Activated CD4-positive, alpha-beta T cell treated with anti-CD3 and anti-CD28 coated beads, Interleukin-2, amount 50 U/mL, for 16 hours (primary cell): ENCODE data around the gene ADAMTSL1.

Experiments used
- DNase-seq: peaks from one replicate; pipeline ENCODE4 v3.0.0-alpha.2; 2020

Gene ADAMTSL1

DNA sequence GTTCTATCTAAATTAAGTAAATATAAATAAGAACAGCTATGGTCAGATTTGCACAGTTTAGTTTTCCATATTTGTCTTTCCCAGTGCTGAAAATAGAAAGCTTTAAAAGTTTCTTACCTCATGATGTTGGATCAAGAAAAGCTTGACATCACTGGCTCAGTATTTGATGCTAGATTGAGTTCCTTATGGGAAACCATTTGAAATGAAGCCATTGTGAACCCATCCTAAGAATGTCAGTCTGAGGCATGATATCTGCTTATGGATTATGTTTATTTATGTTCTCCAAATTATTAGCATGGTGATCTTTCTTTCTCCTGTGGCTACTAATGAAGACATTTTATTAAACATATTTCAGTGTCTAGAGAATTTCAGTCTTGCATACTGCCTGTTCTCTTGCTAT is 143.0 kb downstream of the ADAMTSL1 start:
- no peak for DNase-seq

DNA sequence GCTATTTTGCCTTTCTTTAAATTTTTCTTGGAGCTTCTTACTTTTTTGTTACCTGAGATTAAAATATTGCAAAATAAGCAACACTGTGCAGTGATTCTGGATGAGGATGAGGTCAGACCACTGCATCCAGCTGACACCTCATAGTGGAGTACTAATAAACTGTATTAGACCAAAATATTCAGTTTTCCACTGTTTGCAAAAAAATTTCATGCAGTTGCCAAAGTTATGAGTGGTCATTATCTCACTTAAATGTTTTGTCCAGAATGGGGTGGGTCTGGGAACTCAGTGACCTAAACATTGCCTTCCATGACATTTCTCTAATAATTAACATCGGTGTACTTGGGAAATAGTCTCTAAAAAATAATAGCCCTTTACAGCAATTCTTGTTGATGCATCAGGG is 143.8 kb downstream of the ADAMTSL1 start:
- no peak for DNase-seq

DNA sequence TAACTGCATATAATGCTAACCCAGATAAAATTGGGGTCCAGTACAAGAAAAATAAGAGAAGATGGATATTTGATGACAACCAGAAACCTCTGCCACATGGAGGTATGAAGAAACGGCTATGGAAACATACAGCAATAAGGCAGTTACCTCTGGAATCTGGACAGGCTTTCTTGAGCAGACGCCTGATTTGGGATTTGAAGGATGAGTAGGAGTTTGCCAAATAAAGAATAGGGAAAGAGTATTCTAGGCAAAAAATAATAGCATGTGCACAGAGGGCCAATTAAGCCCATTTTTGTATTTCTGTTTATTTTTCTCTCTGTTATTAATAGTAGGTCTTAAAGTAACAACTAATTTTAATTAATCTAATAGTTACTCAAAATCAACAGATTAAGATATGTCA is 144.9 kb downstream of the ADAMTSL1 start:
- DNase-seq, result no peak

DNA sequence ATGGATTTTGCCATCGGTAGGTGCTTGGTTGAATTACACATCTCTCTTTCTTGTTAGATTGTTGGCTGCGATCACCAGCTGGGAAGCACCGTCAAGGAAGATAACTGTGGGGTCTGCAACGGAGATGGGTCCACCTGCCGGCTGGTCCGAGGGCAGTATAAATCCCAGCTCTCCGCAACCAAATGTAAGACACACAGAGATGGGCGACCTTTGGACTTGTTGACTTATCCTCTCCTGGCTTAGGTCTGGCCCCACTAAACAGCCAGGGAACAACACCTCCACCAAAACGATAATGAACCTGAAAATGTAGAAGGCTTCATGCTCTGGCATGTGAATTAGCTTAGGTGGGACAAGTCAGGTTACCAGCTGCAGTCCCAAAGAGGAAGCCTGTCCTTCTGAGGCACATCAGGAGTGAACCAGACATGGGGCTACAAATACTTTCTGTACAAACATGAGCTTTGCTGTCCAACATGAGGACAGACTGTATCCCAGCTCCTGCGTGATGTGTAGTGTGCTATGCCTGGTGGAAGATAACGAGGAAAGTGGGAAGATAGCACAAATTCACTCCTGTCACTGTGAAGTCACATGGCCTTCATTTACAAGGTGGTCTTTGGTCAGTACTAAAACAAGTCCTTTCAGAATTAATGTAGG is 148.4 kb downstream of the ADAMTSL1 start:
- no peak for DNase-seq

DNA sequence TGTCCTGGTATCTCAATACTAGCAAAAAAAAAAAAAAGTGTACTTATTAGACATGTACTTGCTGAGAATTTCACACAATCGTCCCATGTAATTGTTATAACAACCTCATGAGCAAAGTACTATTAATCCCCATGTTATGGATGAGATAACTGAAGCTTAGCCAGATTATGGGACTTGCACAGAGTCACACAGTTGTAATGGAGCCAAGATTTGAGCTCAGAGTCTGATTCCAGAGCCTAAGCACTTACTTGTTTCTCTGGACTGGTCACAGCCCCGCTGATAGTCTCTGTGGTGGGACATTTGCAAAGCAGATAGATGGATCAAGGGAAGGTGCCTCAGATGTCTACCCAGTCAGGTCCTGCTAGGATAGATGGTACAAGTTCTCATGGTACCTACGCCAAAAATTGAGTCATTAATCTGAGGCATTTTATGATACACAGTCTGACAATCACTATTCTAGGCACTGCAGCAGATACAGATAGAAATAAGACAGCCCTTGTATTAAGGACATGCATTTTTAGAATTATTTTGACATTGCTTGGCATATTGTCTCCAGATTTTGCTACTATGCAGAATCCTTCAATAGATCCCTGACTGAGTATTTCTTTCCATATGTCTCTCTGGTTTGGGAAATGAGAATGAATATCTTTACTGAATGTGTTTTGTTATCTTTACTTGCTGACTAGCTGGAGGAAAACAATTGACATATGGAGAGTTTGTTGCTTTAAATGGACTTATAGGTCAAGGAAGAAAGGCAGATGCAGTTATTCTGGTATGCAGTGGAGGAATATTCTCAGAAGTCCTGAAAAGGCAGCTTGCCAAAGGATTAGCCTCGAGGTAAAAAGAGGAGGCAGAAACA is 149.5 kb downstream of the ADAMTSL1 start:
- no peak for DNase-seq

DNA sequence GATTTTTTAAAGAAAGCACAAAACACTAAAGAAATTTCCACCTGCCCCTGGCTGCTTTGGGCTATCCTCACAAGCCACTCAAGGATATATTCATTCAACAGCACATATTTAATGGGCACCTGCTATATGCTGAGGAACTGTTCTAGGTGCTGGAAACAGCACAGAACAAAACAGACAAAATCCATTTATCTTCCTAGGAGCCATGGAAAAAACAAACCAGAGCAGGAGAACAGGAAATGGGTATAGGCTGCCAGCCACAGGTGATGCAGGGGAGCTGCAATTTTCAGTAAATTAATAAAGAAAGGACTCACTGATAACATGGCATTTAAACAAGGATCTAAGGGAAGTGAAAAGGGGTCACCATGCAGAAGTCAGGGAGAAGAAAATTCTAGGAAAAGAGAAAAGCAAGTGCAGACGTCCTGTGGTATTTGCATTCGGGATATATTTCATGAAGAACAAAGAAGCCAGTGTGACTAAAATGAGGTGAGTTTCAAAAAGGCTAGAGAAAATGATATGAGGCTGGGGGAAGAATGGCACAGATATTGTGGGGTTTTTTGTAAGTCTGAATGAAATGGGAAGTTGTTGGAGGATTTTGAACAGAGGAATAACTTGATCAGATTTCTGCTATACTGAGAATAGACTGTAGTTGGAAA is 152.2 kb downstream of the ADAMTSL1 start:
- DNase-seq, result no peak

DNA sequence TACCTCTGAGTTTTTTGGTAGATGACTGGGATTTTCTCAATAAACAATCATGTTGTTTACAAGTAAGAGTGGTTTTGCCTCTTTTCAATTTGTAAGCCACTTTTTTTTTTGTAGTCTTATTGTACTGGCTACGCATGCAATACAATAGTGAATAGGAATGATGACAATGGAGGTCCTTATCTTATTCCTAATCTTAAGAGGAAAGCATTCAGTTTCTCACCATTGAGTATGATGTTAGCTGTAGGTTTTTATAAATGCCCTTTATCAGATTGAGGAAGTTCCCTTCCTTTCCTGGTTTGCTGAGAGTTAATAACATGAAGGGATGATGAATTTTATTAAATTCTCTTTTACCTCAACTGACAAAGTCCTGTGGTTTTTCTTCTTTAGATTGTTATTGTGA is 155.2 kb downstream of the ADAMTSL1 start:
- no peak for DNase-seq

DNA sequence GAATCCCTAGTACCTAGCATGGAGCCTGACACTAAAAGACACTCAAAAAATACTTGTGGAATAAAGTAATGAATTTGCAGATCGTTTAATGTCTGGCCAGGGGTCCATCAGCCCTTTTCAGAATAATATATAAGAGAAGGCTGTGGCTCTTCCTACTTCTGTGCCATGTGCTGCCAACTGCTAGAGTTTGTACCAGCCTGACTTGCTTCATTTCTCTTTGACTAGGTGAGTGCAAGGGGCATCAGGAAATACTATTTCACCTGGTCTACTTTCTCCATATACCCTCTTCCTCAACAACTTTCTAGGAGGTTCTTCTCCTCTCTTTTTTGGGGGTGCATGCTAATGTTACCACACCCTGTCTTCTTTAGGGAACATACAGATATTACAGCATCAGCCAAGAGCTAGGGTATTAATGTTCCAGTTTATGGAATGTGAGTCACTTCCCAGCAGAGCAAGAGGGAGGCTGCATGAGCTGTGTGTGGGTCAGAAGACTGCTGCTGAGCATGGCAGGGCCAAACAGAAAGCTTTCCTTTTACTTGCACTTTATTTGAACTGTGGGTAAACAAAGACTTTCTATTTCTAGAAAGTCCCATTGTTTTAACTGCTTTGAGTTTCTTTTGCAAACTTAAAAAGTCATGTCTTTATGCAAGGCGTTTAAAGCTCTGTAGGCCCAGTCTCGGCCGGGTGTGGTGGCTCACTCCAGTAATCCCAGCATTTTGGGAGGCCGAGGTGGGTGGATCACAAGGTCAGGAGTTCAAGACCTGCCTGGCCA is 158.9 kb downstream of the ADAMTSL1 start:
- no peak for DNase-seq

DNA sequence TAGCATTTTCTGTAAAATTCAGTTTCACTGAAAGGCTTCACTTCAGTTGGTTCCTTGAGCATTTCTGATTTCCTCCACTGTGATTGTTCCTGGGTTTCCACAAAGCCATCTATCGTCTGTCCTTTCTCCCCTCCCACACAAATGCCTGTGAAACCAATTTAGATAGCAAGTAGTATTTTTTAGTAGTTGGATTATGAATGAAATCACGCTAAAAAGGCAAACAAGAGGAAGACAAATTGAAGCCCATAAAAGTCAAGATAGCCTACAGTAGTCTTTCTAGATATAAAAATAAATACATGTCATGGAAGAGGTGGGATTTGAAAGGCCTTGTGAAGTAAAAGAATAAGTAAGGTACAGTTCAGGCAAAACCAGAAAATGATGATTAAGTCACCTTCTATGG is 162.8 kb downstream of the ADAMTSL1 start:
- DNase-seq, result no peak

DNA sequence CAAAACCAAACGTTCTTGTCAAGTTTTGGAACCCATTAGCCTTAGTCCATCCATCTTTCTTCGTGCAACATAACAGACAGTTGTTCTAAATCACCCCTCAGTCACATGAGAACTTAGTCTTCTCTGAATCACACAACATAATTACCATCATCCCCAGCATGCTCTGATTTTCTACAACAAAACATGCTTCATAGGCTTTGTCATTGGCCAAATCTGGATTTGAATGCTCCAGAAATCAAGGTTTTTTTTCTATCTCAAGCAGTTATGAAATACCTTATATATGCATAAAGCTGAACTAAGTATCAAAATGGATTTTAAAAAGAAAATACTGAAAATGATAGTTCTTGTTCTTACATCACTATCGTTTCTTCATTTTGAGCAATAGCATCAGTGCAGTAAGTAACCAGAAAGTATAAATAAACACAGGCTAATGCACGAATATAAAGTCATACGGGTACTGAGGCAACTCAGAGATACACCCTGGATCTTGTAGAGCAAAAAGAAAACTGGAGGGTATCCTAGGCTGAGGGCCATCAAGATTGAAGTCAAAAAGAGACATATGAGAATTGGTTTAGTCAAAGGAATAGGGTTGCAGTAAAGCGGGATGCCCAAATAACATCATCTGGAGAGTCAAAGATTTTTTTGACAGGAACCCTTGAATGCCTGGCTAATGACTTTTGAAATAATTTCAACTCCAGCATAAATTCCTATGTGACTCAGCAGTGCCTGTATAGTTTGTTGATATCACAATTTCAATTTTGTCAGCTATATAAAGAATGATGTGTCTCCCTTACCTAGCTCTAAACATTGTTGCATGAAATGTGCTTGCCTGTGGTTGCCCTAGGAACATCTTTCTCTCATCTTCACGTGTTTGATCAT is 164.7 kb downstream of the ADAMTSL1 start:
- no peak for DNase-seq

DNA sequence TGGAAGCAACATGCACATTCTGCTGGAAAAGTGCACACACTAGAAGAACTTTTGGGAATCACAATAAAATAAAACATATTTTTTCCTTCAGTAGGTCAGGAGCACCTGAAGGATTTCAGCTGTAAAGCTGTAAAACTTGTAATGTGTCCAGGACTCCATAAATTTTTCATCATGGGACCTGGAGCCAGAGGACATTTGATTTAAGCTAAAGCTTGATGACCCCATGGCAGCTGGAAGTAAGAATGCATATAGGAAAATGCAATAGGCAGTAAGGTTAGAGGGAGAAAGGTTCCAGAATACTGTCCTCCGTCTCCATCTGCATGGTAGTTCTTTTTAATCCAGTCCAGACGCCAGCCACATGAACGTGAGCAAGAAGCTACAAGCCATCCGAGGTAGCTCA is 166.0 kb downstream of the ADAMTSL1 start:
- no peak for DNase-seq

DNA sequence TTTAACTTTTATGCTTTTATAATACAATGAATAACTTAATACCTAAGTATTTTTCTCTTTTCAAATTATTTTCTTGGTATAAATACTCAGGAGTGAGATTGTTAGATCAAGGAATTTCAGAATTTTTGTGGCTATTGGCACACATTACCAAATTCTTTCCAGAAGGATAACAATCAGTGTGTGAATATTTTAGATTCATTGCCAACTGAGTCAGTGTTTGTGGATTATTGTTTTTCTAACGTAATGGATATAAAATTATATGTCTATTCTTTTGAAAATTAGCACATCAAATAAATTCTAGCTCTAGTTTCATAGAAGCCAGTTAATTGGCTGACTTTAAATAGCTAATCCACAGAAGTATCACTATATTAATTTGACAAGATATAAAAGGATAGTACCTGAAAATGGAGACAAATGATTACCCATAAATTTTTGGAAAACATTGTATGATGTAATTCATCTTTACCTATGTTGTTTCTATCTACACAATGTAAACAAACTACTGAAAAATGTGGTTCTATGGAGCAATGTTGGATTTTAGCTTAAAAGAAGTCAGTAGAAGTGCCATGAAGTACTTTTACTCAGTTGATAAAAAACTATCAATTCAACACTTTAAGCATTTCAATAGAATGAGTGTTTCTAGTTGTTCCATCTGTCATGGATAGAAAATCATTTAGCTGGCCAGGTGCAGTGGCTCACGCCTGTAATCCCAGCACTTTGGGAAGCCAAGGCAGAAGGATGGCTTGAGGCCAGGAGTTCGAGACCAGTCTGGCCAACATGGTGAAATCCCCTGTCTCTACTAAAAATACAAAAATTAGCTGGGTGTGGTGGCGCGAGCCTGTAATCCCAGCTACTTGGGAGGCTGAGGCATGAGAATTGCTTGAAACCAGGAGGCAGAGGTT is 185.1 kb downstream of the ADAMTSL1 start:
- no peak for DNase-seq

DNA sequence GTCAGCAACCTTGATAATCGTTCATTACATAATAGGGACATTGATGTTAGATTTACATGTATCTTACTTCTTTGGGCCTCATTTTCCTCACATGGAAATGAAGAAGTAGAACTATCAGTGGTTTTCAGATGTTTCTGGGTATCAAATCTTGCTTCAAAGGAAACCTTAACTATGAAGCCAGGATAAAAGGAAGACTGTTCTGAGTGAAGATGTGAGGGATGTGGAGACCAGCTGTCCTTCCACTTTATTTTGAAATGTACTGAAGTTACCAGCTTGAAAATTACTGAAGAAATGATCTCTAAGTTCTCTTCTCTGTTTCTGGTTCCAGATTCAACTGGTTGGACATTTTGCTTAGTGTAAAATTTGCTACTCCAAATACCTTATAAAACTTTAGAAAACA is 186.0 kb downstream of the ADAMTSL1 start:
- no peak for DNase-seq

DNA sequence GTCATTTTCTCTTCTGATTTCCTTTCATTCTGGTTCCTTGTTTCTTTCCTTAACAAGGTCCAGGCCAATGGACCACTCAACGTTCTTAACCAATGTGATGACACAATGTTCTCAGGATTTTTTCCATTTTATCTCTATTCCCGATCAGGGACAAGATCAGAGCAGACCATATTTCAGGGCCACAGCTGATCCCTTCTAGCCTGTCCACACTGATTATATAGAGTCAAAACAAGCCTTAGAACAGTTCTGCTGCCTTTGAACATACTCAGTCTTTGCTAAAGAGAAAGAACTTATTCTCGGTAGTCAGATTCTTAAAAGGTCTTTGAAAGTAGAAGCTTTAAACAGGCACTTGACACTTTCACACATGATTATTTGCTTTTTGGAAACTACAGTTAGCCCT is 188.4 kb downstream of the ADAMTSL1 start:
- DNase-seq, result no peak

DNA sequence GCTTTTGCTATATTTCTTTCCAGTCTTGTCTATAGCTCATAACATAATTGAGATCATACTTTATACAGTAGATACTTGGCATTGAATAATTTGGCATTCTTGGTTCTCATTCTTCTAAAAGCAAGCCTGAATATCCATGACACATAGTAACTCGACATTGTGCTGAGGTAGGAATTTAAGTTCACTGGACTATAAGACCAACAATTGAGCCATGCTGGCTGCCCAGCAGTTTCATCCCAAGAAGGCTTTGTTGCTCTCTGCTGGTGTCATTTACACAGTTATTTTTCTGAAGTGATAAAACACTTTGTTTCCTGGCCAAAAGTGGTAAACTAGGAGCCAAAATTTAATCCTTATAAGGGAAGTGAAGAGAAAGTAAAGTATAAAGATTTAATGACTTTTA is 192.0 kb downstream of the ADAMTSL1 start:
- DNase-seq, result no peak

DNA sequence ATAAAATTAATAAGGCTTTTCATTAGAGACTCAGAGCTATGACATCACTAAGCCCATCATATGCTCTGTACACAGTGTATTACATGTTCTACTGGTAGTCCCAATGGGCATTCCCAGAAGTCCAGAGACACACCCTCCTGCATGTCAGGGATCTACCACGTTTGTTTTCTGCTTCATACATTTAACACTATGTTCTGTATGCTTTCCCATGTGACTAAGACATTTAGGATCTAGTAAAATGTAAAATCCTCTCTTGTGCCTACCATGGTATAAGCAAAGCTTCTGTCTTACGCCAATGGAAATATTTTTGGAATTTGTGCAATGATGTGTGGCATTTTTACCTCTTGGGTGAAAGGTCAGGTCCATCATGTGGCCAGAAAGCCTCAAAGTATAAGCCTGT is 192.4 kb downstream of the ADAMTSL1 start:
- DNase-seq, result no peak

DNA sequence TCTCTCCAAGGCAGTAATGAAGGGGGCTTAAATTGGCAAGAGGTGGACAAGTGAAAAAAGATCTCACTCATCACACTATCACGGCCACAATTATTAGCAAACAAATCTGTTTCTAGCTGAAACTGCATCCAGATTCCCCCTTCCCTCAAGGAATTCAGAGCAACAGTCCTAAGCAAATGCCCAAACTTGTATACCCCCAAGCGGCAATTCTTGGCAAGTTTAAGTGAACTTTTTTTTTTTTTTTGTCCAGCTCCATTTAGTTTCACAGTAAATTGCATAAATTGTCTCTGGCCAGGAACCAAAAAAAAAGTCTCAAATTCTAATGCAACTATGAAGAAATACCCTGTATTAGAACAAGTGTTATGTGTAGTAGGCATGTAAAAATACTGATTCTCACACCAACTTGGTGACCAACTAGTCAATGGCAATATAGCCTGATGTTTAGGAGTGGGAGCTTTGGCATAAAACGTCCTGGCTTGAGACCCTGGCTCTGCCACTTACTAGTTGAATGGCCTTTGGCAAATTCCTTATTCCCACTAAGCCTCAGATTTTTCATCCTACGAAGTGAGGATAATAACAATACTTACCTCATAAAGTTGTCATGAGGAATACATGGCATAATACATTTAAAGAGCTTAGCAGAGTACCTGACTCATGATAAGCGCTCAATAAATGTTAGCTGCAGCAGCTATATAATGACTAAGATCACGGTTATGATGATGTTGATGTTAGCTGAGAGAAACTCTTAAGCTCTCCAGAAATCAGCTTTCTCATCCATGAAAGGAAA is 193.2 kb downstream of the ADAMTSL1 start:
- no peak for DNase-seq

DNA sequence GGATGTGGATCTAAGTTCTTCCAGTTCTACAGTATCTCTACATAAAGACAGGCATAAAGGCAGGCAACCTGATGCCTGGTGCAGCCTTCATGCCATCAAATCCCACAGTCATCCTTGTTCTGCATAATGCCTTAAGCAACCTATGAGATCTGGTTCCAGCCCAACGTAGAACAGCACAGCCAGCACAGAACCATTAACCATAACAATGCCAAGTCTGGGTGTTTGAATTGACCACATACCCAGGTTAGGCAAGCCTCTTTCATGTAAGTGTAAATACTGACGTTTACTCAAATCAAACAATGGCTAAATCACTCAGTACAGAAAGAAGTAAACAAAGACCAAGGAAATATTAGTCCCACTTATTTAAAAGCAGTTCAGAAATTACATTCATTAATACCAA is 195.0 kb downstream of the ADAMTSL1 start:
- DNase-seq, result no peak

DNA sequence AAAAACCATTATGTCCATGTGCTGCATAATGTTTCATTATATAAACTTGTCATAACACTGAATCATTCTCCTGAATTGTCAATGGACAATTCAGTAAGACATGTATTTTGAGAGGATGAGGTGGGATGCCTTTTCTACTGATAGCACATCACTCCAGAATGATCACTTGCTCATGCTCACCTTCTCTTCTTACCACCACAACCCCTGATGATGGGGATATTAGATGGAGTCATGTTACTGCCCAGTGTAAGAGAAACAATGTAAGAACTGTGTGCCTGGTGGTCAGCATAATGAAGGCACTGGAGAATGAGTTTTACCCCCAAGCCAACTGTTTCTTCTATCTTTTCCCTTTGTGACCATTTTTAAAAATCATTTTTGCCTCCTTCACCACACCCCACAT is 198.8 kb downstream of the ADAMTSL1 start:
- no peak for DNase-seq

DNA sequence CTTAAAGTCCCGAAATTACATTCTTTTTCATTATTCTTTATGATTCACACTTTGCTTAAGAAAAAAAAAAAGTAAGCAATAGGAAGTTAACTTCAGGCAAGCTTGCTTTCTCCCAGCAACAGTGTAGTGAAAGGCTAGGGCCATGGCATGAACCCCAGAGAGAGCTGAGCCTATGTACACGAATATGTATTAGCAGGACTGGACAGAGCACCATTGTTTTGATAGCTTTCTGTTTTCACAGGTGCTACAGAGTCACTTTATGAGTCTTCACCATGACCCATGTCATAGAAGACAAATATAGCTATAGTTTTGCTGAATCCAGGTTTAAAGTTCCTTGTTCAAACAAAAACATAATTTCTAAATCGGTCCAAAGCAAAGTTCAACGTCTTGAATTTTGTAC is 199.2 kb downstream of the ADAMTSL1 start:
- no peak for DNase-seq
